ENCODE results near the gene TSHZ2. TPM values are rescaled to one million over a fixed set of nuclear protein-coding genes. Genes with fewer than 3 reads are reported as not detected.

TSHZ2 gene
- total RNA-seq, 1 experiment from 2014 or later: 0.20 TPM

- no peak for TF ChIP-seq ATF1 (CRISPR knock-in tag; IDR thresholded peaks at IDR 0.05)
- TF ChIP-seq ATF2 (CRISPR knock-in tag; IDR thresholded peaks at IDR 0.05; ENCODE audit: borderline replicate concordance, low read depth): no peak
- no peak for TF ChIP-seq ZNF671 (CRISPR knock-in tag; IDR thresholded peaks at IDR 0.05)
- H3K36me3 Mint-ChIP-seq: peaks cover 6% of the 10 kb centered on the region; the same call in 1 of the 2 replicates
- H3K27ac Mint-ChIP-seq: no peak overlapping the region
- ATAC-seq (no peak), DNase-seq (ENCODE audit: low spot score) (no peak)
- POLR2A ChIA-PET: no interaction called here
- no peak overlapping the region for H3K4me3 Mint-ChIP-seq
- H3K4me1 Mint-ChIP-seq: no peaks in the 10 kb centered on the region; the same call in 1 of the 2 replicates
- no peaks in the 10 kb centered on the region for H3K27me3 Mint-ChIP-seq (ENCODE audit: low read depth)
- CTCF ChIA-PET: interaction anchor here (0.6 kb wide), 1 partner anchor 226 kb away, joined by 3 read pairs; no protein-coding TSS in a partner anchor
- H3K9me3 Mint-ChIP-seq: peaks cover 19% of the 10 kb centered on the region
Measured at GRCh38 chr20:53321596-53321995, 349.4 kb downstream of the TSHZ2 start.

- DNase-seq (ENCODE audit: low spot score) (no peak), ATAC-seq (no peak)
- ChIA-PET CTCF (no interaction called here), POLR2A (no interaction called here)
- H3K27me3 Mint-ChIP-seq (ENCODE audit: low read depth): no peaks in the 10 kb centered on the region
- H3K36me3 Mint-ChIP-seq: peaks cover 6% of the 10 kb centered on the region; the same call in 1 of the 2 replicates
- H3K4me1 Mint-ChIP-seq: peaks cover 3% of the 10 kb centered on the region
- peaks cover 23% of the 10 kb centered on the region for H3K9me3 Mint-ChIP-seq
- H3K4me3 Mint-ChIP-seq: no peak overlapping the region
- H3K27ac Mint-ChIP-seq: no peak overlapping the region
- TF ChIP-seq GRHL2 (CRISPR knock-in tag; IDR thresholded peaks at IDR 0.05; ENCODE audit: insufficient replicate concordance, severe bottlenecking) (no peak), NR1H2 (CRISPR knock-in tag; IDR thresholded peaks at IDR 0.05) (no peak), ARID4B (CRISPR knock-in tag; IDR thresholded peaks at IDR 0.05; ENCODE audit: borderline replicate concordance) (no peak), OVOL2 (CRISPR knock-in tag; IDR thresholded peaks at IDR 0.05; ENCODE audit: borderline replicate concordance) (no peak), HMGA2 (CRISPR knock-in tag; IDR thresholded peaks at IDR 0.05) (no peak), ZNF416 (CRISPR knock-in tag; IDR thresholded peaks at IDR 0.05) (no peak), ZNF396 (CRISPR knock-in tag; IDR thresholded peaks at IDR 0.05; ENCODE audit: borderline replicate concordance) (no peak), IRF2 (CRISPR knock-in tag; IDR thresholded peaks at IDR 0.05; ENCODE audit: borderline replicate concordance, low read depth) (no peak), CREB1 (CRISPR knock-in tag; IDR thresholded peaks at IDR 0.05) (no peak), SMAD3 (CRISPR knock-in tag; IDR thresholded peaks at IDR 0.05; ENCODE audit: borderline replicate concordance) (no peak), USF2 (CRISPR knock-in tag; IDR thresholded peaks at IDR 0.05) (no peak), E2F5 (CRISPR knock-in tag; IDR thresholded peaks at IDR 0.05) (no peak), IRF1 (CRISPR knock-in tag; IDR thresholded peaks at IDR 0.05) (no peak), RORB (CRISPR knock-in tag; IDR thresholded peaks at IDR 0.05) (no peak), ZNF423 (CRISPR knock-in tag; IDR thresholded peaks at IDR 0.05) (no peak), E2F4 (CRISPR knock-in tag; IDR thresholded peaks at IDR 0.05; ENCODE audit: borderline replicate concordance, low read depth) (no peak), ZNF512 (CRISPR knock-in tag; IDR thresholded peaks at IDR 0.05; ENCODE audit: borderline replicate concordance) (no peak), ZNF281 (CRISPR knock-in tag; IDR thresholded peaks at IDR 0.05) (no peak)
Measured at GRCh38 chr20:53322651-53323050, 350.5 kb downstream of the TSHZ2 start.

All from WTC11 (cell line).